ENCODE measurements around the gene FBXW12.

FBXW12 gene

GRCh38 chr3:48414376-48415250, 42.6 kb downstream of the FBXW12 start:
- Histone ChIP-seq H3K27ac (ENCODE audit: insufficient read depth, low read length, poor library complexity, severe bottlenecking) (no peak overlapping the region), H3K27me3 (replicated peaks; ENCODE audit: control insufficient read depth, insufficient read depth, low read length, poor library complexity, severe bottlenecking) (no peaks in the 10 kb centered on the region), H3K9me3 (ENCODE audit: control insufficient read depth, low read length) (no peaks in the 10 kb centered on the region), H3K4me1 (ENCODE audit: control insufficient read depth, insufficient read depth, low read length, poor library complexity, severe bottlenecking) (no peaks in the 10 kb centered on the region), H3K36me3 (ENCODE audit: control insufficient read depth, insufficient read depth, low read length) (no peaks in the 10 kb centered on the region), H3K4me3 (ENCODE audit: insufficient read depth, low read depth, low read length, poor library complexity, severe bottlenecking) (no peak overlapping the region)
- DNase-seq = no peak

- H3K9me3 ChIP-seq (ENCODE audit: control insufficient read depth, low read length) = no peaks in the 10 kb centered on the region
- no peak for DNase-seq
- no peak overlapping the region for H3K4me3 ChIP-seq (ENCODE audit: insufficient read depth, low read depth, low read length, poor library complexity, severe bottlenecking)
- no peaks in the 10 kb centered on the region for H3K4me1 ChIP-seq (ENCODE audit: control insufficient read depth, insufficient read depth, low read length, poor library complexity, severe bottlenecking)
- no peak overlapping the region for H3K27ac ChIP-seq (ENCODE audit: insufficient read depth, low read length, poor library complexity, severe bottlenecking)
- H3K27me3 ChIP-seq (replicated peaks; ENCODE audit: control insufficient read depth, insufficient read depth, low read length, poor library complexity, severe bottlenecking) = no peaks in the 10 kb centered on the region
- no peaks in the 10 kb centered on the region for H3K36me3 ChIP-seq (ENCODE audit: control insufficient read depth, insufficient read depth, low read length)
Observed at GRCh38 chr3:48415251-48415953, 43.4 kb downstream of the FBXW12 start.

- no peaks in the 10 kb centered on the region for H3K4me1 ChIP-seq (ENCODE audit: control insufficient read depth, insufficient read depth, low read length, poor library complexity, severe bottlenecking)
- H3K9me3 ChIP-seq (ENCODE audit: control insufficient read depth, low read length) = no peaks in the 10 kb centered on the region
- no peak for DNase-seq
- no peak overlapping the region for H3K4me3 ChIP-seq (ENCODE audit: insufficient read depth, low read depth, low read length, poor library complexity, severe bottlenecking)
- no peaks in the 10 kb centered on the region for H3K36me3 ChIP-seq (ENCODE audit: control insufficient read depth, insufficient read depth, low read length)
- H3K27me3 ChIP-seq (replicated peaks; ENCODE audit: control insufficient read depth, insufficient read depth, low read length, poor library complexity, severe bottlenecking) = no peaks in the 10 kb centered on the region
- no peak overlapping the region for H3K27ac ChIP-seq (ENCODE audit: insufficient read depth, low read length, poor library complexity, severe bottlenecking)
Observed at GRCh38 chr3:48416091-48416505, 44.1 kb downstream of the FBXW12 start.

GRCh38 chr3:48416546-48416945, 44.5 kb downstream of the FBXW12 start:
- no peaks in the 10 kb centered on the region for H3K9me3 ChIP-seq (ENCODE audit: control insufficient read depth, low read length)
- H3K4me3 ChIP-seq (ENCODE audit: insufficient read depth, low read depth, low read length, poor library complexity, severe bottlenecking) = no peak overlapping the region
- no peaks in the 10 kb centered on the region for H3K27me3 ChIP-seq (replicated peaks; ENCODE audit: control insufficient read depth, insufficient read depth, low read length, poor library complexity, severe bottlenecking)
- H3K4me1 ChIP-seq (ENCODE audit: control insufficient read depth, insufficient read depth, low read length, poor library complexity, severe bottlenecking) = no peaks in the 10 kb centered on the region
- no peak for DNase-seq
- no peak overlapping the region for H3K27ac ChIP-seq (ENCODE audit: insufficient read depth, low read length, poor library complexity, severe bottlenecking)
- H3K36me3 ChIP-seq (ENCODE audit: control insufficient read depth, insufficient read depth, low read length) = no peaks in the 10 kb centered on the region

GRCh38 chr3:48417529-48418108, 45.6 kb downstream of the FBXW12 start:
- Histone ChIP-seq H3K9me3 (ENCODE audit: control insufficient read depth, low read length) (no peaks in the 10 kb centered on the region), H3K36me3 (ENCODE audit: control insufficient read depth, insufficient read depth, low read length) (no peaks in the 10 kb centered on the region), H3K27ac (ENCODE audit: insufficient read depth, low read length, poor library complexity, severe bottlenecking) (no peak overlapping the region), H3K4me3 (ENCODE audit: insufficient read depth, low read depth, low read length, poor library complexity, severe bottlenecking) (no peak overlapping the region), H3K4me1 (ENCODE audit: control insufficient read depth, insufficient read depth, low read length, poor library complexity, severe bottlenecking) (no peaks in the 10 kb centered on the region), H3K27me3 (replicated peaks; ENCODE audit: control insufficient read depth, insufficient read depth, low read length, poor library complexity, severe bottlenecking) (no peaks in the 10 kb centered on the region)
- no peak for DNase-seq

GRCh38 chr3:48418140-48418539, 46.1 kb downstream of the FBXW12 start:
- no peaks in the 10 kb centered on the region for H3K36me3 ChIP-seq (ENCODE audit: control insufficient read depth, insufficient read depth, low read length)
- H3K27me3 ChIP-seq (replicated peaks; ENCODE audit: control insufficient read depth, insufficient read depth, low read length, poor library complexity, severe bottlenecking) = no peaks in the 10 kb centered on the region
- H3K4me1 ChIP-seq (ENCODE audit: control insufficient read depth, insufficient read depth, low read length, poor library complexity, severe bottlenecking) = no peaks in the 10 kb centered on the region
- no peak overlapping the region for H3K27ac ChIP-seq (ENCODE audit: insufficient read depth, low read length, poor library complexity, severe bottlenecking)
- no peaks in the 10 kb centered on the region for H3K9me3 ChIP-seq (ENCODE audit: control insufficient read depth, low read length)
- H3K4me3 ChIP-seq (ENCODE audit: insufficient read depth, low read depth, low read length, poor library complexity, severe bottlenecking) = no peak overlapping the region
- DNase-seq = no peak

GRCh38 chr3:48418651-48419050, 46.6 kb downstream of the FBXW12 start:
- no peaks in the 10 kb centered on the region for H3K36me3 ChIP-seq (ENCODE audit: control insufficient read depth, insufficient read depth, low read length)
- H3K4me3 ChIP-seq (ENCODE audit: insufficient read depth, low read depth, low read length, poor library complexity, severe bottlenecking) = no peak overlapping the region

GRCh38 chr3:48419149-48419548, 47.1 kb downstream of the FBXW12 start:
- Histone ChIP-seq H3K27ac (ENCODE audit: insufficient read depth, low read length, poor library complexity, severe bottlenecking) (no peak overlapping the region), H3K4me1 (ENCODE audit: control insufficient read depth, insufficient read depth, low read length, poor library complexity, severe bottlenecking) (no peaks in the 10 kb centered on the region), H3K36me3 (ENCODE audit: control insufficient read depth, insufficient read depth, low read length) (no peaks in the 10 kb centered on the region), H3K4me3 (ENCODE audit: insufficient read depth, low read depth, low read length, poor library complexity, severe bottlenecking) (no peak overlapping the region), H3K27me3 (replicated peaks; ENCODE audit: control insufficient read depth, insufficient read depth, low read length, poor library complexity, severe bottlenecking) (no peaks in the 10 kb centered on the region), H3K9me3 (ENCODE audit: control insufficient read depth, low read length) (no peaks in the 10 kb centered on the region)
- no peak for DNase-seq

More at GRCh38 chr3:48418651-48419050, 46.6 kb downstream of the FBXW12 start:
- Histone ChIP-seq H3K27me3 (replicated peaks; ENCODE audit: control insufficient read depth, insufficient read depth, low read length, poor library complexity, severe bottlenecking) (no peaks in the 10 kb centered on the region), H3K27ac (ENCODE audit: insufficient read depth, low read length, poor library complexity, severe bottlenecking) (no peak overlapping the region), H3K4me1 (ENCODE audit: control insufficient read depth, insufficient read depth, low read length, poor library complexity, severe bottlenecking) (no peaks in the 10 kb centered on the region), H3K9me3 (ENCODE audit: control insufficient read depth, low read length) (no peaks in the 10 kb centered on the region)
- DNase-seq = no peak

- no peak for DNase-seq
- no peaks in the 10 kb centered on the region for H3K36me3 ChIP-seq (ENCODE audit: control insufficient read depth, insufficient read depth, low read length)
- no peak overlapping the region for H3K4me3 ChIP-seq (ENCODE audit: insufficient read depth, low read depth, low read length, poor library complexity, severe bottlenecking)
- no peak overlapping the region for H3K27ac ChIP-seq (ENCODE audit: insufficient read depth, low read length, poor library complexity, severe bottlenecking)
- H3K9me3 ChIP-seq (ENCODE audit: control insufficient read depth, low read length) = no peaks in the 10 kb centered on the region
- H3K27me3 ChIP-seq (replicated peaks; ENCODE audit: control insufficient read depth, insufficient read depth, low read length, poor library complexity, severe bottlenecking) = no peaks in the 10 kb centered on the region
- H3K4me1 ChIP-seq (ENCODE audit: control insufficient read depth, insufficient read depth, low read length, poor library complexity, severe bottlenecking) = no peaks in the 10 kb centered on the region
Observed at GRCh38 chr3:48419597-48419996, 47.6 kb downstream of the FBXW12 start.

- no peak for DNase-seq
- H3K27ac ChIP-seq (ENCODE audit: insufficient read depth, low read length, poor library complexity, severe bottlenecking) = no peak overlapping the region
- H3K9me3 ChIP-seq (ENCODE audit: control insufficient read depth, low read length) = no peaks in the 10 kb centered on the region
- H3K27me3 ChIP-seq (replicated peaks; ENCODE audit: control insufficient read depth, insufficient read depth, low read length, poor library complexity, severe bottlenecking) = no peaks in the 10 kb centered on the region
- H3K4me3 ChIP-seq (ENCODE audit: insufficient read depth, low read depth, low read length, poor library complexity, severe bottlenecking) = no peak overlapping the region
- H3K4me1 ChIP-seq (ENCODE audit: control insufficient read depth, insufficient read depth, low read length, poor library complexity, severe bottlenecking) = no peaks in the 10 kb centered on the region
- no peaks in the 10 kb centered on the region for H3K36me3 ChIP-seq (ENCODE audit: control insufficient read depth, insufficient read depth, low read length)
Observed at GRCh38 chr3:48420561-48420960, 48.5 kb downstream of the FBXW12 start.
